MCF 10A (cell line): ENCODE results near the gene SLC2A1. TPM values are rescaled to one million over a fixed set of nuclear protein-coding genes. Genes with fewer than 3 reads are reported as not detected.

Source experiments
- BruUV-seq: library from RNA; stranded (reverse); fragments of 400-500 nt; replicated peaks from 2 replicates; lab custom pipeline; 2021; lab: Mats Ljungman, UMichigan
- CTCF ChIA-PET: fragments of 300-600 bp; sonication (Branson Sonifier 250); formaldehyde crosslinking; extraction: SDS; loops from one replicate; lab custom pipeline; 2021; ENCODE audit warnings: antibody characterized with exemption, inconsistent platforms; lab: Yijun Ruan, JAX
- POLR2A ChIA-PET: fragments of 300-600, 350-650 bp; sonication (Branson Sonifier 250); formaldehyde crosslinking; extraction: SDS; loops from one replicate; lab custom pipeline; 2020; ENCODE audit warnings: antibody characterized with exemption, inconsistent platforms; lab: Yijun Ruan, JAX
- DNase-seq: peaks from one replicate; pipeline ENCODE4 v3.0.0-alpha.2; 2018; ENCODE audit not compliant: unreplicated experiment
- H3K27ac Mint-ChIP-seq: one replicate; pipeline ENCODE4 v1.8.0; 2022; ENCODE audit warnings: mild to moderate bottlenecking, low read depth, mixed read lengths; ENCODE audit not compliant: unreplicated experiment
- H3K27me3 Mint-ChIP-seq: one replicate; pipeline ENCODE4 v1.8.0; 2022; ENCODE audit warnings: mixed read lengths; ENCODE audit not compliant: insufficient read depth, unreplicated experiment
- H3K36me3 Mint-ChIP-seq: one replicate; pipeline ENCODE4 v1.8.0; 2022; ENCODE audit warnings: mild to moderate bottlenecking, moderate library complexity, mixed read lengths; ENCODE audit not compliant: insufficient read depth, unreplicated experiment
- H3K4me1 Mint-ChIP-seq: one replicate; pipeline ENCODE4 v1.8.0; 2022; ENCODE audit warnings: mixed read lengths; ENCODE audit not compliant: insufficient read depth, unreplicated experiment
- H3K4me3 Mint-ChIP-seq: one replicate; pipeline ENCODE4 v1.8.0; 2022; ENCODE audit warnings: mild to moderate bottlenecking, moderate library complexity, mixed read lengths; ENCODE audit not compliant: unreplicated experiment
- H3K9me3 Mint-ChIP-seq: one replicate; pipeline ENCODE4 v1.8.0; 2022; ENCODE audit warnings: mixed read lengths; ENCODE audit not compliant: unreplicated experiment
- intact Hi-C: fragments of 100-400 bp; cut with micrococcal nuclease; formaldehyde crosslinking; loops from 2 replicates; pipeline ENCODE4 v1.14.1; 2022
- total RNA-seq: library from RNA; stranded (reverse); gene quantifications from 2 replicates; pipeline ENCODE4 v1.2.3, GENCODE V29; 2022
- TF ChIP-seq, protein P1 (sequence below): fragments of 200-600 bp; IDR thresholded peaks from one replicate; pipeline ENCODE4 v1.8.0; 2022; ENCODE audit warnings: antibody characterized with exemption, mild to moderate bottlenecking; ENCODE audit not compliant: unreplicated experiment

The SLC2A1 gene
- total RNA-seq, 1 experiment from 2014 or later = 87.5 TPM

DNA sequence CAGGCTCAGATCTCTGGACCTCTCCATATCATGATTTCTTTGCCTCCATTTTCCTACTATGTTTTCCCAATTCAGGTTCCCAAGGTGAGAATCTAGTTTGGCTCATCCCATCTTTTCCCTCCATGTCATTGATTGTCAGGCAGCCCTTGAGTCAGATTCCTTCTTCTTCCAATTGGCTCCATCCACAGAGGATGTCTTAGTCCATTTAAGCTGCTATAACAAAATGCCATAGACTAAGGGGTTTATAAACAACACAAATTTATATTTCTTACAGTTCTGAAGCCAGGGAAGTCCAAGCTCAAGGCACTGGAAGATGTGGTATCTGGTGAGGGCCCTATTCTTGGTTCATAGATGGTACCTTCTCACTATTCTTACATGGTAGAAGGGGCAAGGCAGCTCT, 42.8 kb upstream of the SLC2A1 start:
- no peaks in the 10 kb centered on the region for H3K4me1 Mint-ChIP-seq
- BruUV-seq = no TSS peak
- intact Hi-C loops = no loop called here
- no peak overlapping the region for H3K27ac Mint-ChIP-seq
- TF ChIP-seq, protein P1, sequence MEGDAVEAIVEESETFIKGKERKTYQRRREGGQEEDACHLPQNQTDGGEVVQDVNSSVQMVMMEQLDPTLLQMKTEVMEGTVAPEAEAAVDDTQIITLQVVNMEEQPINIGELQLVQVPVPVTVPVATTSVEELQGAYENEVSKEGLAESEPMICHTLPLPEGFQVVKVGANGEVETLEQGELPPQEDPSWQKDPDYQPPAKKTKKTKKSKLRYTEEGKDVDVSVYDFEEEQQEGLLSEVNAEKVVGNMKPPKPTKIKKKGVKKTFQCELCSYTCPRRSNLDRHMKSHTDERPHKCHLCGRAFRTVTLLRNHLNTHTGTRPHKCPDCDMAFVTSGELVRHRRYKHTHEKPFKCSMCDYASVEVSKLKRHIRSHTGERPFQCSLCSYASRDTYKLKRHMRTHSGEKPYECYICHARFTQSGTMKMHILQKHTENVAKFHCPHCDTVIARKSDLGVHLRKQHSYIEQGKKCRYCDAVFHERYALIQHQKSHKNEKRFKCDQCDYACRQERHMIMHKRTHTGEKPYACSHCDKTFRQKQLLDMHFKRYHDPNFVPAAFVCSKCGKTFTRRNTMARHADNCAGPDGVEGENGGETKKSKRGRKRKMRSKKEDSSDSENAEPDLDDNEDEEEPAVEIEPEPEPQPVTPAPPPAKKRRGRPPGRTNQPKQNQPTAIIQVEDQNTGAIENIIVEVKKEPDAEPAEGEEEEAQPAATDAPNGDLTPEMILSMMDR = no peak
- no peaks in the 10 kb centered on the region for H3K36me3 Mint-ChIP-seq
- no peaks in the 10 kb centered on the region for H3K27me3 Mint-ChIP-seq
- CTCF ChIA-PET = interaction anchor here (0.7 kb wide), 2 partner anchors 41 to 89 kb away, joined by 3 read pairs; no protein-coding TSS in a partner anchor
- H3K9me3 Mint-ChIP-seq = no peaks in the 10 kb centered on the region
- POLR2A ChIA-PET = interaction anchor here (0.6 kb wide), 1 partner anchor 84 kb away, joined by 3 read pairs; no protein-coding TSS in a partner anchor
- H3K4me3 Mint-ChIP-seq = no peak overlapping the region
- no peak for DNase-seq

DNA sequence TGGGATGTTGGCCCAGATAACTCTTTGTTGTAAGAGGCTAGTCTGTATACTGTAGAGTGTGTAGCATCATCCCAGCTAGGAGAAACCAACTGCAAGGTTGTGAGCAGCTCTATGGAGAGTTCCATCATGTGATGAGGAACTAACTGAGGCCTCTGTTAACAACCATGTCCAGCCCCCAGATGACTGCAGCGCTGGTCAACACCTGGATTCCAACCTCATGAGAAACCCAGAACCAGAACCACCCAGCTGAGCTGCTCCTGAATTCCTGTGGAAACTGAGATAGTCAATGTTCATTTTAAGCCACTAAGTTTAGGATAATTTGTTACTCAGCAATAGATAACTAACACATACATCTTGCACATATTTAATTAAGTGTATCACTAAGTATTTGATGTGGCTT, 41.6 kb upstream of the SLC2A1 start:
- intact Hi-C loops = no loop called here
- CTCF ChIA-PET = no interaction called here
- H3K36me3 Mint-ChIP-seq = no peaks in the 10 kb centered on the region
- TF ChIP-seq, protein P1 = no peak
- no peak overlapping the region for H3K27ac Mint-ChIP-seq
- H3K4me1 Mint-ChIP-seq = no peaks in the 10 kb centered on the region
- POLR2A ChIA-PET = interaction anchor here (0.6 to 1.7 kb wide), 2 partner anchors 13 to 22 kb away, joined by 3 to 4 read pairs; no protein-coding TSS in a partner anchor
- no peaks in the 10 kb centered on the region for H3K9me3 Mint-ChIP-seq
- no peak overlapping the region for H3K4me3 Mint-ChIP-seq
- no peaks in the 10 kb centered on the region for H3K27me3 Mint-ChIP-seq
- no TSS peak for BruUV-seq
- no peak for DNase-seq

- no TSS peak for BruUV-seq
- no peaks in the 10 kb centered on the region for H3K27me3 Mint-ChIP-seq
- no peaks in the 10 kb centered on the region for H3K9me3 Mint-ChIP-seq
- ChIA-PET CTCF (interaction anchor here (0.7 kb wide), 1 partner anchor 76 kb away, joined by 3 read pairs; no protein-coding TSS in a partner anchor), POLR2A (interaction anchor here (1.7 kb wide), 1 partner anchor 23 kb away, joined by 4 read pairs; no protein-coding TSS in a partner anchor)
- no peaks in the 10 kb centered on the region for H3K36me3 Mint-ChIP-seq
- H3K4me3 Mint-ChIP-seq = no peak overlapping the region
- H3K4me1 Mint-ChIP-seq = no peaks in the 10 kb centered on the region
- TF ChIP-seq, protein P1 = no peak
- intact Hi-C loops = no loop called here
- H3K27ac Mint-ChIP-seq = no peak overlapping the region
- no peak for DNase-seq
Observed at GRCh38 chr1:42999308-42999707, 40.6 kb upstream of the SLC2A1 start.

- CTCF ChIA-PET = interaction anchor here (0.7 to 1.0 kb wide), 2 partner anchors 17 to 75 kb away, joined by 3 to 4 read pairs; no protein-coding TSS in a partner anchor
- BruUV-seq = no TSS peak
- TF ChIP-seq, protein P1 = no peak
- POLR2A ChIA-PET = no interaction called here
- intact Hi-C loops = no loop called here
- no peak for DNase-seq
- Mint-ChIP-seq H3K4me1 (no peaks in the 10 kb centered on the region), H3K36me3 (no peaks in the 10 kb centered on the region), H3K27me3 (no peaks in the 10 kb centered on the region), H3K9me3 (no peaks in the 10 kb centered on the region), H3K4me3 (no peak overlapping the region), H3K27ac (no peak overlapping the region)
Observed at GRCh38 chr1:42998386-42998785, 39.7 kb upstream of the SLC2A1 start.
